Neural progenitor cell (in vitro differentiated cells): ENCODE data around the gene ARMC3.

ENCODE experiments used
- CTCF ChIP-seq: fragments of 200-600 bp; sonication (generic); IDR thresholded peaks from 2 replicates; pipeline ENCODE4 v1.5.1; 2017; ENCODE audit warnings: antibody characterized with exemption, mild to moderate bottlenecking
- EZH2 ChIP-seq: fragments of 200-600 bp; sonication (generic); IDR thresholded peaks from 2 replicates; pipeline ENCODE4 v1.6.1; 2017; ENCODE audit warnings: antibody characterized with exemption, mild to moderate bottlenecking, moderate library complexity
- EZH2phosphoT487 ChIP-seq: fragments of 200-600 bp; sonication (generic); IDR thresholded peaks from 2 replicates; pipeline ENCODE4 v1.6.1; 2017; ENCODE audit warnings: antibody characterized with exemption

- TF ChIP-seq CTCF (no peak), EZH2 (no peak), EZH2phosphoT487 (no peak)
Observed at GRCh38 chr10:22978287-22978686, 50.4 kb downstream of the ARMC3 start.
